ENCODE results near the gene RPP25L. TPM values are rescaled to one million over a fixed set of nuclear protein-coding genes. Genes with fewer than 3 reads are reported as not detected.
A peak's percentile ranks its signal among the peaks of the same experiment; 100 is the strongest.
"Not testable (repeated sequence)": the region's sequence is repeated elsewhere in the genome, so short reads cannot be mapped to it uniquely, and the experiment has no call there.

Gene RPP25L, protein sequence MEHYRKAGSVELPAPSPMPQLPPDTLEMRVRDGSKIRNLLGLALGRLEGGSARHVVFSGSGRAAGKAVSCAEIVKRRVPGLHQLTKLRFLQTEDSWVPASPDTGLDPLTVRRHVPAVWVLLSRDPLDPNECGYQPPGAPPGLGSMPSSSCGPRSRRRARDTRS
- total RNA-seq (2014; rRNA removed; shearing (Covaris generic)), result 48.7 and 67.6 TPM in 2 replicates

DNA sequence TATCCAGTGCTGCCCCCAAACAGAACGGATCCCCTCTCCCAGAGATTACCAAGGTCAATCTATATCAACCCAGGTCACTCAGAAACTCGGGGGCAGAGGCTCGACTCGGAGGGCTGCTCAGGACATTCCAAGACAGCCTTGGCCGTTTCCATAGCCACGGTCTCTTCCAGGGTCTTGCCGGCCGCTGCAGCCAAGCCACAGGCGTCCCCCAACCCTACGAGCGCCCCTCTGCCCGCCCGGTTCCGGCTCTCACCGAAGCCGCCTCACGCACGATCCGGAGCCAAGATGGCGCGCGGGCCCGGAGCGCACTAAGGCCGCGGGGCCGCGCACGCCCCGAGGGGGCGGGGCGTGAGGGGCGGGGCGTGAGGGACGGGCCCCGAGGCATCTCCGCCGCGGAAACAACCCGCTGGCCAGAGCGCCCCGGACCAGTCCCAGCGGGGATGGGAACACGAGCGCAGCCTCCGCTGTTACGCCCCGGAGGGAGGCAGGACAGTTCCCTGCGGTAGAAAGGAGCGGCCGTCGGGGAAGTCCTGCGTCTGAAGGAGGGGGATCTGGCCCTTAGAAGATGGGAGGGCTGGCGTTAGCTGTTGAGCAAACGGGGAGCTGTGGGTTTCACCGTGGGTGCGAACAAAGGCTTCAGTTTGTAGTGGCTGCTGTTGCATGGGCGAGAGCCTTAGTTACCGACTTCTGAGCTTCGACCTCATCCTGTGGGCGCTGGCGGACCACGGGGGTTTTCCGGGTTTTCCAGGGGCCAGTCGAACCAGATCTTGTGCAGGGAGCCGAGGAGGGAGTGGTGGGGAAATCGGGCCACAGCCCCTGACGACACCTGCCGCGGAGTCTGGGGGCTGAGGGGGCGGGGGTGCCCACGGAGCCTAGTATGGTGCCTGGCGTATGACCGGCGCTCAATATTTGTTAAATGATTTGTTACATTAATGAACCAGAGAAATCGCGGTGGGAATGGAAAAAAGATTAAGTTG, at the start of gene RPP25L:
RPP25L (minus strand) TSS at position 287 of the 977 bp plus-strand sequence. CDS start 801 bp downstream, outside the sequence.
- DNase-seq (ENCODE audit: low spot score), result peak; percentile 91

DNA sequence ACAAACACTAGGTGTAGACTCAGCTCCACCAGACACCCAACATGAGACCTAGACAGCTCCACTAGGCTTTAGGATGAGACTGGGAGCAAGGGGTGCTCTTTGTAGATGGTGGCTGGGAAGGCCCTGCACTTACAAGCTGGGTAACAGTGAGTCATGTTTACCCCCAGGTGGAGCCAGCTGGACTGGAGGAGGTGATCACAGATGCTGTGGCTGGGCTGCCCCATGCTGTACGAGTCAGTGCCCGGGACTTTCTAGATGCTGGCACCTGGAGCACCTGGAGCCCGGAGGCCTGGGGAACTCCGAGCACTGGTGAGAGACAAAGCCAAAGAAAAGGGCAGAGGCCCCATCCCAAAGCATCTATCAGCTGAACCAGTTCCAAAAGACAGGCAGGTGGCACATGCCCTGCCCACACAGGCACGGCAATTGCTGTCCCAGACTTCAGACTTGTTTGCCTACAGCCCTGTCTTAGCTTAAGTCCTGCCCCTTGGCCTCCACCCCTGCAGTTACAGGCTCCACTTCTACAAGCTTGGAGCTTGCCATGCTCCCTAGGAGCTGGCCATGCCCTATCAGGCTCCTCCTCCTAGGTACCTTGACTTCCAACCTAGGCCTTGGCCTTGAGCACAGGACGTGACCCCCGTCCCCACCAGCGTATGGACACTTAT, 47.8 kb upstream of the RPP25L start:
- DNase-seq (ENCODE audit: low spot score), result peak; percentile 23

DNA sequence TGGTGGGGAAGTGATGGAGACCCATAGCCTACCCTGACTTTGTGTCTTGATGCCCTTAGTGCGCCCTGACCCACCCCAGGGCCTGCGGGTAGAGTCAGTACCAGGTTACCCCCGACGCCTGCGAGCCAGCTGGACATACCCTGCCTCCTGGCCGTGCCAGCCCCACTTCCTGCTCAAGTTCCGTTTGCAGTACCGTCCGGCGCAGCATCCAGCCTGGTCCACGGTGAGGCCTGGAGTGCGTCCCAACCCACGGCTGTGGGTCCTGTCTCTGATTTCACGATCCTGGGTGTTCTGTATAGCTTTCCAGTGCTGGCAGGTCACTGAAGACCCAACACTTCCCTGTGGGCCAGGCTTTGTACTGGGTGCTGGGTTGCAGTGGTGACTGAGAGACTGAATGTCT, 46.6 kb upstream of the RPP25L start:
- no peak for DNase-seq (ENCODE audit: low spot score)

DNA sequence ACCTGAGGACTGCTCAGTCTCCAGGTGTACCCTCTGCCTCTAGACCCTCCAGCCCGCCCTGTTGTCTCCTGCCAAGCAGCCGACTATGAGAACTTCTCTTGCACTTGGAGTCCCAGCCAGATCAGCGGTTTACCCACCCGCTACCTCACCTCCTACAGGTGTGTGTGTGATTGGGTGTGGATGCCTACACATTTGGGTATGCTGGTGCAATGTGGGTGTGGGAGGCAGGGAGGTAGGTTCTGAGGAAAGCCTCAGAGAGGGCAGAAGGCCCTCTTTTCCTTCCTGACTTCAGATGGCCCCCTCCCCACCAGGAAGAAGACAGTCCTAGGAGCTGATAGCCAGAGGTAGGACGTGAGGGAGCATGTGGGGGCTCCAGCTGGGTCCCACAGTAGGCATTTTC, 45.1 kb upstream of the RPP25L start:
- no peak for DNase-seq (ENCODE audit: low spot score)

DNA sequence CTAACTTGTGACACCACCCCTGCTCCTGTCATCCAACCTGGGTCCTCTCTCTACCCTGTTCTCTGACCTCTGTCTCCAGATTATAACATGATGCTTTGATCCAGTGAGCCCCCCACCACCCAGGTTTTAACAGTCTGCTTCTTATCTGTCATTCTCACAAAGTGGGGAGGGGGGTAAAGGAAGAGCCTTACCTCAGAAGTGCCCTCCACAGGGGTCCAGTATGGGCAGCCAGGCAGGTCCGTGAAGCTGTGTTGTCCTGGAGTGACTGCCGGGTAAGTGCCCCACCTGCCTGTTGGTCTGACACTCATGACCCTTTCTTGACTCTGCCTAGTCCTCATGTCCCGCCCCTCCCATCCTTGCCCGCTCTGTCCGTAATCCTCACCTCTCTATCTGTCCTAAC, 43.5 kb upstream of the RPP25L start:
- DNase-seq (ENCODE audit: low spot score), result no peak

DNA sequence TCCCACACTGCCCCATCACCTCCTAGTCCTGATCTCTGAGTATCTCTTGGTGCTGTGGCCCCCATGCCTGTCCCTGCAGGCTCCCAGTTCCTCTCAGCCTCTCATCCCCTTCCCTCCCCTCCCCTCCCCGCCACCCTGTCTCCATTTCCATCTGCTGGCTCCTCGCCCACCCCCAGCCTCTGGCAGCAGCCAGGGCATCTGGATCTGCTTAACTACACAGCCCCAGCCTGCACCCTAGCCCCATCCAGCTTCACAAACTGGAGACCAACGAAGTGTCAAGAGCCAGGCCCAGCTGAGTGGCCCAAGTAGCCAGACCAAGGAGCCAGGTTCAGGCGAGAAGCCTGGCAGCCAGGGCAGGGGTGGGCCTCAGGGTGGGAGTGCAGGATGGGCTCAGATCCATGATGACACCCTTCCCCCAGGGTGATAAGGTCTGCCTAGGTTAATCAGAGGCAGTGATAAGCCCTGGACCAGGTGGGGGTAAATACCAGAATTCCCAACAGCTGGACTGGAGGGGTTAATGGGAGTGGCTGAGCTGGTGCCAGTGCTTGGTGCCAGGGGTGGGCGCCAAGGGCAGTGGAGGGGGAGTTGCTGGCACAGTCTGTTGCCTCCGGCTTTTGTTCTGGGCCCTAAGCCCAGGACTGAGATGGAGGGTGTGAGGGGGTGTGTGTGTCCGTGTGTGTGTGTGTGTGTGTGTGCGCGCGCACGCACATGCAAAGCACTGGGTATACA, 42.6 kb upstream of the RPP25L start:
- no peak for DNase-seq (ENCODE audit: low spot score)

DNA sequence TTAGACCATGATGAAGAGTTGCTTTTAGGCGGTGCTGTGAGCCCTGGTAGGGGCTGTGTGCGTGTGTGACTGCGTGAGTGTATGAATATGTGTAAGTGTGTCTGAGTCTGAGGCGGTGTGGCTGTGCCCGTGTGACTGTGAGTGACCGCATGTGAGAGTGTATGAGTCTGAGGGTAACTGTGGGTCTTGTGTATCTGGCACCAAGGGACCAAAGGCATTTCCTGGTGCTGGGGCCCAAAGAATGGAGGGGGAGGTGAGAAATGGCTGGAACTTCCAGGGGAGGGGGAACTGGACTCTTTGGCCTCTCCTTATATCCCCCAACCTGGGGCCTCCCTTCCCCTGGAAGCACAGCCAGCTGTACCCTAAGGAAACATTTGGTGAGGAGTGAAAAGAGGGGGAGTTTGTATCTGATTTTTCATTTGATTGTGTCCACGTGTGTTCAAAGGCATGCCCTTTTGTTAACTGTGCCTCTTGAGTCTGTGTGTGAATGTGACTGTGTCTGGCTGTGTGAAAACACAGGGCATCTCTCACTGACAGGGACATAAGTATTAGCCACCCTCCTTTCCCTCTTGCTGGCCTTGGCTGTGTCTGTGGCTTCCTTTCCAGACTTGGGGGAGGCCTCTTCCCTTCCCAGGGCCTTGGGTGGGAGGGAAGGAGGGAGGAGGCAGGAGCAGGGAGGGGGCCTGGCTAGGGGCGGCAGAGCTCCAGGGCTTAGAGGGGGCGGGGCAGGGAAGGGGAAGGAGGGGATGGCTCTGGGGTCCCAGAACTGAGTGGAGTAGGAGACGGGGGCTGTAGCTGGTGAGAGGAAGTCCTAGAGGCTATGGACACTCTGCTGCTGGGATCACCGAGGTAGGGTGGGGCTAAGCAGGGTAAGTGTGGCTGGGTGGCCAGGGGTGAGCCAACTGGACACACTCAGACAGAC, 41.5 kb upstream of the RPP25L start:
- DNase-seq (ENCODE audit: low spot score), result no peak

DNA sequence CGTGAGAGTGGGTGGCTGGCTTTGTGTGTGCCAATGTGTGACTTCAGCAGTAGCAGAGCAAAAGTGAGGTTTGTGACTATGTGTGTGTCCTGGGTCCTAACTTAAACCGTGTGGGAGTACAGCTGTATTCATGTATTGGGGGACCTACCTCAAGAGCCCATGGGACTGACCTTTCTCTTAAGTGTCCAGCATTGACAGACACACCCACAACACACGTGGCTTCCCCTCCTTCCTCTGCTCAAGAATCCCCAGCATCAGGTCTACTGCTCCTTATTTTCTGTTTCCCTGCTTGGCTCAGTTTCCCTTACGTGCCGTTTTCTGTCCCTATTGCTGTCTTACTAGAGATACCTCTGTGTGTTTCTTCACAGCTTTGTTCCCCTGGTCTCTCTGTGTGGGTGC, 40.7 kb upstream of the RPP25L start:
- no peak for DNase-seq (ENCODE audit: low spot score)

DNA sequence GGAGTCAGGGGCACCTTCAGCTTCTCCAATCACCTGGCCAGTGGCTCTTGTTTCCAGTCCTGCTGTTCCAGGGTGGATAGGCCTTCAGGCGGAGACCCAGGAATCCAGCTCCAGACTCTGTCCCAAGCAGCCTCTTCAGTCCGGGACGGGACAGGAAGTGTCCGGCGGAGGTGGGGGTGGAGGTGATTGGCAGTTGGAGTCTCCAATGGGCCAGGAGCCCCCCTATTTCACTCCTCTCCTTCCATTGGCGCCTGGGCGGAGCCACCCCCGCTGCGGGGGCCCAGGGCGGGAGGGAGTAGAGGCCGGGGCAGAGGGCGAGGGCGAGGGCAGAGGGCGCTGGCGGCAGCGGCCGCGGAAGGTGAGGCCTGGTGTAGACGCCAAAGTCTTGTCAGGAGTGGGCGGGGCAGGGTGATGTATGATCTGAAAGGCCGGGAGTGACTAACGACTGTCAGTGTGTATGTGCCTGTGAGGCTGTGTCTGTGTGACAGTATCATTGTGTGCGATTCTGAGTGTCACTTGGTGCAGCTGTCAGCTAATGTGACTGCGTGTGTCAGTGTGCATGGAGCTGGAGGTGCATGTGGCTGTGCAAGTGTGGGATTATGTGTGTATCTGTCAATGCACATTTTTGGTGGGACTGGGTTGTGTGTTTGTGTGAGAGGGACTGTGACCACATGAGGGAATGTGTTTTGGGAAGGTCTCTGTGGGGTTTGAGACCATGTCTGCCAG, 40.1 kb upstream of the RPP25L start, which contains the start of gene IL11RA:
IL11RA (plus strand) TSS at position 310 of the 726 bp plus-strand sequence. CDS start 3,033 bp downstream, outside the sequence.
- peak; percentile 80 for DNase-seq (ENCODE audit: low spot score)

DNA sequence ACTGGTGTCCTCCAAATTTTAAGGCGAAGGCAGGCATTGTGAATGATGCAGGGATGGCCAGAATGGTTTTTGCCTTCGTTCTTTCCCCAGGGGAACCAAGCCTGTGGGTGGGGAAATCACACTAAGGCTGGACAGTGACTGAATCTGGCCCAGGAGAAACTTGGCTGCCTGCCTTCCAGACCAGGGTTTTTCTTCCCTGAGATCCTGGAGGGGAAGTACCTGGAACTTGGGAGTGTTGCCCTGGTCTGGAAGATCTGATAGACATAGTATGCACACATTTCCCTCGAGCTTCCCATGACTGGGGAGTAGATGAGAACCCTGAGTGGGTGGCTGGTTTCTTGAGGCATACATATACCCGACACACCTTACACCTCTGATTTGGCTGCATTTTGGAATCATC, 39.4 kb upstream of the RPP25L start:
- peak; percentile 3 for DNase-seq (ENCODE audit: low spot score)

DNA sequence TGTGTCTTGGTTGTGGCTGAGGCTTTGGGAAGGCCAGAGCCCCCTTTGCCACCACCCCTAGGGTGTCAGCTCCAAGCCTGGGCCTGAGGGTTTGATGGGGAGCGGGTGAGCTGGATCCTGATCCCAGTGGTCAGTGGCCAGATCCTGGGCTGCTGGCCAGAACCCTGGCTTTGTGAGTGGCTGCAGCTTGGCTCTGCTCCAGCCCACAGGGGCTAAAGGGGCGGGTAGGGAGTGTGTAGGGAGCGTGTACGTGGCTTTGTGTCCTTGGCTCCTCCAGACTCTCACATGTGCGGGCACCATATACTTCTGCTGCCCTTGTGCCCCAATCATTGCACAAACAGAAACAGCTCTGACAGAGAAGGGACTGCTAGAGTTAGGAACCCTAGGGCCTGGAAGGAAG, 38.9 kb upstream of the RPP25L start:
- no peak for DNase-seq (ENCODE audit: low spot score)

DNA sequence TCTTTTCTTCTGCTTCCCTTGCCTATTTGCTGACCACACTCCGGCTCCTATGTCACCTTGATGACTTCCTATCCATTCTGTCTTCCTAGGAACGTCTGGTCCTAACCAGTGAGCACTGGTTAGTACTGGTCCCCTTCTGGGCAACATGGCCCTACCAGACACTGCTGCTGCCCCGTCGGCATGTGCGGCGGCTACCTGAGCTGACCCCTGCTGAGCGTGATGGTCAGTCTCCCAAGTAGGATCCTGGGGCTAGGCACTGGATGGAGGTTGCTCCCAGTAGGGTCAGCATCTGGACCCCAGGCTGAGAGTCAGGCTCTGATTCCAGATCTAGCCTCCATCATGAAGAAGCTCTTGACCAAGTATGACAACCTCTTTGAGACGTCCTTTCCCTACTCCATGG, 36.8 kb upstream of the RPP25L start:
- DNase-seq (ENCODE audit: low spot score), result no peak

DNA sequence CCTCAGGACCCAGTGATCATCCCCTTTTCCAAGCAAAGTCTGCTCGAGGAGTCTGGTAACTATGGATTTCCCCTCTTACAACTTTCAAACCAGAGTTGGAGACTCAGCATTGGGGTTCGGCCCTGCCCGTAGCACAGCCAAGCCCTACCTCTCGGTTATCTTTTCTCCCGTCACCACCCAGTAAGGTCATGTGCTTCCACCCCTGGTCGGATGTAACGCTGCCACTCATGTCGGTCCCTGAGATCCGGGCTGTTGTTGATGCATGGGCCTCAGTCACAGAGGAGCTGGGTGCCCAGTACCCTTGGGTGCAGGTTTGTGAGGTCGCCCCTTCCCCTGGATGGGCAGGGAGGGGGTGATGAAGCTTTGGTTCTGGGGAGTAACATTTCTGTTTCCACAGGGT, 35.8 kb upstream of the RPP25L start:
- no peak for DNase-seq (ENCODE audit: low spot score)

DNA sequence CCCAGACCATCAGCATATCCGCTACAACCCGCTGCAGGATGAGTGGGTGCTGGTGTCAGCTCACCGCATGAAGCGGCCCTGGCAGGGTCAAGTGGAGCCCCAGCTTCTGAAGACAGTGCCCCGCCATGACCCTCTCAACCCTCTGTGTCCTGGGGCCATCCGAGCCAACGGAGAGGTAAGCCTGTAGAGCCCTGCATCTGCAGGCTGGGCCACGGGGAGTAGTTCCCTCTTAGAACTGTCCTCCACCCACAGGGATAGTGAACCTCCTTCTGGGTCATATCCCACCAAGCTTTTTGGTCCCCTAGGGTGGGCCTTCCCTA, 35.1 kb upstream of the RPP25L start:
- DNase-seq (ENCODE audit: low spot score), result no peak

DNA sequence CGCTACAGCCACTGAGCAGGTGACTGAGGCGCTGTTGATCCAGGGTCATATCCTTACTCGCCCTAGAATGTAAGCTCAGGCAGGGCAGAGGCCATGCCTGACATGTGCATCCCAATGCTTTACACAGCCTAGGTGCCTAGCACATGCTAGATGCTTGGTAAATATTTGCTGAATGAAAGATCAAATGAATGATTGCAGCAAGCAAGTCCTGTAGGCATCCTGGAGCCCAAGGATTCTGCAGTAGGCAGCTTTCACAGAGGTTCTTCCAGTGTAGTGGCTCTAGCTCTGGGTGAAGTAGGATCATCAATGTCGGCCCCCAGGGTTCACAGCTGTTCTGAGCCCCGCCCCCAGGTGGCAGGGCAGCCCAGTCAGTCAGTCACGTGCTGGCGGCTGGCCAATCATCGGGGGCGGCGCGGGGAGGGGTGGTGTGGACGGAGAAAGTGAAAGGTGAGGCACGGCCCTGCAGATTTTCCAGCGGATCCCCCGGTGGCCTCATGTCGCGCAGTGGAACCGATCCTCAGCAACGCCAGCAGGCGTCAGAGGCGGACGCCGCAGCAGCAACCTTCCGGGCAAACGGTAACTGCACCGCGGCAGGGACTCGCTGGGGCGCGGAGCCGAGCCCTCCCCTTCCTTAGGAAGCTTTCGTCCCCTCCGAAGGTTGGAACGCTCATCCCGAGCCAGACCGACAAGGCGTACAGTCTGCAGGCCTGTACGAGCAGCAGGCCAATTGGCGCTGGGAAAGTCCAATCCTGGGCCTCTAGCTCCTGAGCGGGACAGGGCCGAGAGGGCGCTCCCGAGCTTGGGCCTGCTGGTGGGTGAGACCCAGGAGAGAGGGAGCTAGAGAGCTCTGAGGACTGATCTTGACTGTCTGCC, 34.5 kb upstream of the RPP25L start, which contains the start of gene GALT:
GALT (plus strand) TSS at position 465 of the 873 bp plus-strand sequence; CDS start at position 495, 30 bp downstream.
- DNase-seq (ENCODE audit: low spot score), result peak; percentile 92

DNA sequence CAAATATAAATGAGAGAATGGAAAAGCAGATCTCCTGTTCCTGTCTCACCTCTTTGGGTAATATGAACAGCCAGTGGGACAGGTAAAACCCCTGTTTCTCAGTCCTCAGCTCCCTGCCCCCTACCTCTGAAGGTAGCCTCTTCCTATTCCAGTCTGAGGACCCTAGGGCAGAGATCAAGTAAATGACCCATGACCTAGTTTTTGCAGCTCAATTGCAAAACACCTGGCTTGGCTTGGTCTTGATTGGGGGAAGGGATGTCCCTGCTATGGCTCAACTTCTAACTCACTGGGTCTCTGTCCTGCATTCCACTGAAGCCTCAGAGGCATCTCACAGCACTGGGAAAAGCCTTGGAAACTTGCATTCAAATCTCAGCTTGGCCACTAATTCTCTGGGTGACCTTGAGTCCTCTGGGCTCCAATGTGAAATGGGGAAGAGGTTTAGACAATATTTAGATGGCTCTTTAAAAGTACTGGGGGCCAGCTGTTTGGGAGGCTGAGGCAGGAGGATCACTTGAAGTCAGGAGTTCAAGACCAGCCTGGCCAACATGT, 32.9 kb upstream of the RPP25L start:
- no peak for DNase-seq (ENCODE audit: low spot score)

DNA sequence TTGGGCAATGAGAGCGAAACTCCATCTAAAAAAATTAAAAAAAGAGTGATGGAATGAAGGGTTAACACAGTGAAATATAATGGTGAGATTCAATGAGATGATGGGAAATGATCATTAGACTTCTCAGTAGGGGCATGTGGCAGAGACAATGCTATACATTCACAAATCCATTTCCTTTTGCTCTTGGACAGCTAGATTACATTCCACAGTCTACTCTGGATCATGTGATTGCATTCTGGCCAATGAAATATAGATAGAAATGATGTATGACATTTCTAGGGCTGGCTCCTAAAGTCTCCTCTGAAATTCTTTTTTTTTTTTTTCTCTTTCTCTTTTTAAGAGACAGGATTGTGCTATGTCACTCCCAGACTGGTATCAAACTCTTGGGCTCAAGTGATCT, 30.8 kb upstream of the RPP25L start:
- DNase-seq (ENCODE audit: low spot score), result no peak

DNA sequence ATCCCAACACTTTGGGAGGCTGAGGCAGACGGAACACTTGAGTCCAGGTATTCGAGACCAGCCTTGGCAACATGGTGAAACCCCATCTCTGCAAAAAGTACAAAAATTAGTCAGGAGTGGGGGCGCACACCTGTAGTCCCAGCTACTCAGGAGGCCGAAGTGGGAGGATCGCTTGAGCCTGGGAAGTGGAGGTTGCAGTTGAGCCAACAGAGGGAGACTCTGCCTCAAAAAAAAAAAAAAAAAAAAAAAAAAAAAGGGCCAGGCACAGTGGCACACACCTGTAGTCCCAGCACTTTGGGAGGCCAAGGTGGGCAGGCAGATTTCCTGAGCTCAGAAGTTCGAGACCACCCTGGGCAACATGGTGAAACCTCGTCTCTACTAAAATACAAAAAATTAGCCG, 27.4 kb upstream of the RPP25L start:
- DNase-seq (ENCODE audit: low spot score), result not testable (repeated sequence)

DNA sequence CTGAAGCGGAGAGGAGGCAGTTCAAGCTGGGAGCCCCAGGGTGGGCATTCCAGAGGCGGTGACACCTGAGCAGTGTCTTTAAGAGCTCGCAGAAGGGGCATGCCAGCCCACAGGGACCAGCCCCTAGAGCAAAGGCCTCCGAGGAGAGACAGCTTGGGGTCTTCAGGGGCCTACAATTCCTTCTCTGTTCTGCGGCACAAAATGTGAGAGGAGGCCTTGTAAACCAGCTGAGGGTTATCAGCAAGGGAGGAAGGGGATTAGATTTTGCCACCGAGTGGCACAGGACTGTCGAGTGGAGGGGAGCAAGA, 26.2 kb upstream of the RPP25L start:
- DNase-seq (ENCODE audit: low spot score), result no peak

Data from HT-29 (cell line).